ENCODE measurements around the gene BCL6B.

Gene BCL6B

DNA sequence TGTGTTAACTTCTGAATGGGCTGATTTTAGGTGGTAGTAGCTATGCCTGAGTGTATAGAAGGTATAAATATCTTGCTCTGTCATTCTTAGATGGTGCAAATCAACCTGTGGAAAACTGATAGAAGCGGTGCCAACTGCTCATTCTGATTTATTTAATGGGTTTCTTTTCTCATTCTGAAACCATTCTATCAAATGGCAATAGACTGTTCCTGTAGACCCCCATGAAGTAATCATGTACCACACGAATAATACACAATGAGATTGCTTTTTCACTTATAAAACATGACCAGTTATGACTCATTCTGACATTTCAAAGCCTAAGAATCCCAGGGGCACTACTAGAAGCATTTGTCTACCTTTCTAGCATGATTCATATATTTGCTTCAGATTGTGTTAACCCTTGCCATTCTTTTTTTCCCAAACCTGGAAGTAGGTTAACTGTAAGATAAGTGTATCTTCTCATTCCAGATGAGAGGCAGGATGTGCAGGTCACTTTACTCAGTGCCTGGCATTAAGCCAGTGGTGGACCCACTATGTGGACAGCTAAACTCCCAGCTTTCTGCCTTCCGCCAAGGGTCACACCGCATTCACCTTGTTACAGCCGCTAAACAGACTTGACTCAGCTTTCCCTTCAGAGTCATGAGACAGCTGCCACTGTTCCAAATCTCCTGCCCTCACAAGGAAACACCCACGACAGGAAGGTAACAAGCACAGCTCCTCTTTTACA, 37.5 kb downstream of the BCL6B start:
- no peak for DNase-seq (ENCODE audit: low read depth)

DNA sequence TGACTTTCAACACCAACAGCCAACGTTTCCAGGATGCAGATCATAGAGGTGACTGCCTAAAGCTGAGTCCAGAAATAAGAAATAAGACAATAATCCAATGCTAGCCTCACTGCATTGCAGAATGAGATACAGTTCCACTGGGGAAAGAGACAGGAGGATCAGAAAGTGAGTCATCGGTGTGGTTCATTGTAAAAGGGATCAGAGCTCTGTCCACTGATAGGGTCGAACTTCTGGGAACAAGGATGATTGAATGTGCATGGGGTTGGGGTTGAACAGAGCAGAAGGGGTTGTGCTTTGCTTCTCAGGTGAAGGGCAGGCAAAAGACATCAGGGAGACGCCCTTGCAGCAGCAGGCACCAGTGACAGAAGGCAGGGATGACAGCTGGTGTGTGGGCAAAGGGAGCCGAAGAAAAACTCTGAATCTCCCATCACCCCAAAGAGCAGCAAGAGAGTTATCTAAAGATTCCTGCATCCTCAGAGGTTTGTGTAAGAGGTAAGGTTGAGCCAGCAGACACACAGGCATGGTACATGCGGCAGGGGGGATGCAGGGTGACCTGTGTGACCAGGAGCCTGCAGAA, 40.8 kb downstream of the BCL6B start:
- no peak for DNase-seq (ENCODE audit: low read depth)

DNA sequence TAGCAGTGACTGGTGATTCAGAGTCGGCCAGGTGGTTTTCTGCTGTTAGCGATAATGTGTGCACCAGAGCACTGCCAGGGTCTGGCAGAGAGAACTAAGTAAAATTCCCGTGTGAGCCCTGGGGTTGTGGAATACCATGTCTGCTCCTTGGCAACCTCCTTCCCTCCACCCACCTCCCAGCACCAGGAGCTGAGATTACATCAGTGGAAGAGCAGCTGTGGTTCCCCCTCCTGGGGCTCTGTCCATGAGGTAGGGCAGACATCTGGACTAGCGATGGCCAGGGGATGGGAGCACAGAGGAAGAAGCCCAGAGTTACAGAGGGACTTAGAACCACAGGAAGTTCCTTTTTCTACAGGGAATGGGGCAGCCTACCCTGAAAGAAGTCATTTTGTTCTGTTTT, 41.4 kb downstream of the BCL6B start:
- no peak for DNase-seq (ENCODE audit: low read depth)

DNA sequence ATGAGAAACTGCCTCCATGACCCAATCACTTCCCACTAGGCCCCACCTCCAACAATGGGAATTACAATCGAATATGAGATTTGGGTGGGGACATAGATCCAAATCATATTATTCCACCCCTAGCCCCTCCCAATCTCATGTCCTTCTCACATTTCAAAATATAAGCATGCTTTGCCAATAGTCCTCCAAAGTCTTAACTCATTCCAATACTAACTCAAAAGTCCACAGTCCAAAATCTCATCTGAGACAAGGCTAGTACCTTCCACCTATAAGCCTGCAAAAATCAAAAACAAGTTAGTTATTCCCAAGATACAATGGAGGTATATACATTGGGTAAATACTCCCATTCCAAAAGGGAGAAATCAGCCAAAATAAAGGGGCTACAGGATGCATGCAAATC, 44.3 kb downstream of the BCL6B start:
- DNase-seq (ENCODE audit: low read depth), result no peak

DNA sequence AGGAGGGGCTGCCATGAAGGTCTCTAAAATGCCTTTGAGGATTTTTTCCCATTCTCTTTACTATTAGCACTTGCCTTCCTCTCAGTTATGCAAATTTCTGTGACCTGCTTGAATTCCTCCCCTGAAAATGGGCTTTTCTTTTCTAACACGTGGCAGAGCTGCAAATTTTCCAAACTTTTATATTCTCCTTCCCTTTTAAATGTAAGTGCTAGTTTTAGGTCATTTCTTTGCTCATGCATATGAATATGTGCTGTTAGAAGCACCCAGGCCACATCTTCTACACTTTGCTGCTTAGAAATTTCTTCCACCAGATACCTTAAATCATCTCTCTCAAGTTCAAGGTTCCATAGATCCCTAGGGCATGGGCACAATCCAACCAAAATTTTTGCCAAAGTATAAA, 45.4 kb downstream of the BCL6B start:
- DNase-seq (ENCODE audit: low read depth), result no peak

DNA sequence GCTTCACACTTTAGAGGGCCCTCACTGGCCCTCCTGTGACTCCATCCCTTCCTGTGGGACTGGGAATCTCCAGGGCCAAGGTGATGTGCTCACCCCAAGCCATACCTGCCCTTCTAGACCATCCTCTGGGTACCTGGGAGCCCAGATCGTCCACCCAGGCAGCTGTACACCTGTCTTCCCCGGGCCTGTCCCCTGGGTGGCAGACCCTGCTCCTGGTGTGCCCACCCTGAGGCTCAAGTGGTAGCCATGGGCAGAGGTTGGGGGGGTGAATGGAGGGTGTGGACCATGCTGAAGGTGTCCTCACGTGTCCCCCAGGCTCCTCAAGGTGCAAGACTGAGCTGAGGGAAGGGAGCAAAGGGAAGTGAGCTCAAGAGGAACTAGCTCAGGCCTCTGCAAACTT, 47.9 kb downstream of the BCL6B start:
- DNase-seq (ENCODE audit: low read depth), result no peak

DNA sequence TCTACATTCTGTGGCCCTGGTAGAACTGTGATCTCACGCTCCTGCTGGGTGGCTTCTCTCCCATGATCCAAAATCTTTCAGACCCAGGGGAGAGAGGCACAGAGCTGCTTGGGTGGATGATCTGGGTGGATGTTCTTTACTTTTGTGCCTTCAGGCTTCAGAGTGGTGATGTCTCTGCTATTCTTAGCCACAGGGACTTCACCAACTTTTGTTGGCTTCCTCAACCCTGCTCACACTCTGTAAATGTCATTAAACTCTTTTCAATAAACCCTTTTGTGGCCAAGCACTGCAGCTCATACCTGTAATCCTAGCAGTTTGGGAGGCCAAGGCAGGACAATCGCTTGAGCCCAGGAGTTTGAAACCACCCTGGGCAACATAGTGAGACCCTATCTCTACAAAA, 49.6 kb downstream of the BCL6B start:
- DNase-seq (ENCODE audit: low read depth), result no peak

DNA sequence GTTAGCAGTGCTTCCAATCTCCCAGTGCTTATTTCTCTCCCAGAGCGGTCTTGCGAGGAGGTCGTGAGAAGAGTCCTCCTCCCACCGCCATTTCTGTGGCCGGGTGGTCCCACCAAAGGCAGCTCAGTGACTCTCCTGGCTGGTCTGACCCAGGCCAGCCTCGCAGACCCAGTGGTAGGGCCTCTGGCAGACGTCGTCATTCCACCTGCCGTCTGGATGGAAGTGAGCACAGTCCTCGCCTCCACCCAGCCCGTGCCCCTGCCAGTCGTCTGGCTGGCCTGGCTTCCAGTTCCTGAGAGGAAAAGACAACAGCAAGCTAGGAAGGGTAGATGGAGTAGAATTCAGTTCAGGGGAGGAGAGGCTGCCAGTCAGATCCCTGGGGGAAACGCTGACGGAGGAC, 52.1 kb downstream of the BCL6B start:
- no peak for DNase-seq (ENCODE audit: low read depth)

DNA sequence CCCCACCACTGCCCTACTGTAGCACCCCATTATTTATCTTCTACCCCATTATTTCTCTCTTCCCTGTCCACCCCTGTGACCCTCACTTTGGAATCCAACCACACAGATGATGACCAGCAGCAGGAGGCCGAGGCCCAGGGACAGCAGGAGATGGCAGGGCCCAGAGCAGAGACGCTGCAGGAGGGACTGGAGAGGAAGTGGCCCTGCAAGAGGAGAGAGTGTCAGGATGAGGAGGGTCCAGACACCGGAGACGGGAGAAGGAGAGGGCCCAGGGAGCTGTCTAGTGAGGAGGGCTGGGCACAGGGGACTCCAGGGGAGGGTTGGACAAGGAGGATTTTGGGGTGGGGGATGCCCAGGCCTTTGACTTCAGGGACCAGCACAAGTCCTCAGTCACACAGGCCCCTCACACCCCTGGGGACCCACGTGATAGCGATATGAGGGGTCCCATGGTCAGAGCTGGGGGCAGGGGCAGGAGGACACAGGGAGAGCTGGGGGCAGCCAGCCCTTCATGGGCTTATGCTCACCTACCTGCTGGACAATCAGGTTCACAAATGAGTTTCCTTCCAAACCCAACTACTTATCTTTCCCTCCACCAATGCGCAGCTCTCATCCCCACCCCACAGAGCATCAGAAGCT, 55.2 kb downstream of the BCL6B start:
- no peak for DNase-seq (ENCODE audit: low read depth)

DNA sequence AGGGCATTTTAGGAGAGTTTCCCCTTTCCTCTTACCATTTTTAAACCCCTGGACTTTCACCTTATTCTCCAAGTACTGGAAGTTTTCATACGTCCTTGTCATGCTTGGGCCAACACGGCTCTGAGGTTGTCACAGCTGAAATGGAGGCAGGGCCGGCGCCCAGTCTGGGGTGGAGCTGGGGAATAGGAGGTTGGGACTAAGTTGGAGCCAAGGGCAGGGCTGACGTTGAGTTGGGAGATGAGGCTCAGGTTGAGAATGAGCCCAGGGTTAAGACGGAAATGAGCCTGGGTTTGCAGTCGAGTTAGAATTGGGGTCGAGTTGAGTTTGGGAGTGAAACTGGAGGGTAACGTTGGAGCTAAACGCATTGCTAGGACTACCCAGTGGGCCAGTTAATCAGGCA, 55.9 kb downstream of the BCL6B start:
- DNase-seq (ENCODE audit: low read depth), result no peak
